GM13977 (cell line): ENCODE results near the gene KLK6.

Experiments
- DNase-seq: peaks from one replicate; pipeline ENCODE4 v3.0.0; 2012; ENCODE audit warnings: low spot score
- in situ Hi-C: fragments of 300-500 bp; cut with MboI; formaldehyde crosslinking; loops from one replicate; pipeline ENCODE4 v1.12.0; 2022; ENCODE audit warnings: low sequenced_read_pairs, low pct_unique_long_range_greater_than_20kb, mixed read lengths, inconsistent platforms; ENCODE audit not compliant: unreplicated experiment
- TF ChIP-seq, protein P1 (sequence below): IDR thresholded peaks from 2 replicates; pipeline ENCODE4 v1.5.1; 2012; ENCODE audit warnings: mild to moderate bottlenecking, control low read depth; ENCODE audit not compliant: insufficient read depth; ENCODE audit errors: extremely low read depth, missing control alignments

KLK6 gene

DNA sequence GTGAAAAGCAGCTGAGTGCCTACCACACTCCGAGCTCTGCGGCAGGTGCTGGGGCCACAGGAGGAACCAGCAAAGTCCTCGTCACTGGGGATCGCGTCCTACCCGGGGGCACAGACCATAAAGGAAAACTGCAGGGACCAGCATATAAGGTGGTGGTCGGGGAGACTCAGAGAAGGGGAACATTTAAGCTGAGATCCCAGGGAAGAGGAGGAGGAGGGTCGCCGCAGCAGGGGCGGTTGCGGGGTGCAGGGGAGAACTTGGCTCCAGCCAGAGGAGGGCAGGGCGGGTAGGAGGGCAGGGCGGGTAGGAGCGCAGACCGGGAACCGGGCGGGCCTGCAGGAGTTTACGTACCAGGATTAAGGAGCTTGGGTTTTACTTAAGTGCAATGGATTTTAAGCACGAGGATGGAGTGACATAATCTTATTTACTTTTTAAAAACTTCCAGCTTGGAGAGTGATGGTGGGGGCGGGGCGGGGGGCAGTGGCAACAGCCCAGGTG lies 57.2 kb downstream of the KLK6 start:
- in situ Hi-C loops = loop anchor here (10.0 kb wide), 1 partner anchor 117 kb away; the partner anchor contains the start of gene ACP4
- no peak for DNase-seq
- TF ChIP-seq, protein P1, sequence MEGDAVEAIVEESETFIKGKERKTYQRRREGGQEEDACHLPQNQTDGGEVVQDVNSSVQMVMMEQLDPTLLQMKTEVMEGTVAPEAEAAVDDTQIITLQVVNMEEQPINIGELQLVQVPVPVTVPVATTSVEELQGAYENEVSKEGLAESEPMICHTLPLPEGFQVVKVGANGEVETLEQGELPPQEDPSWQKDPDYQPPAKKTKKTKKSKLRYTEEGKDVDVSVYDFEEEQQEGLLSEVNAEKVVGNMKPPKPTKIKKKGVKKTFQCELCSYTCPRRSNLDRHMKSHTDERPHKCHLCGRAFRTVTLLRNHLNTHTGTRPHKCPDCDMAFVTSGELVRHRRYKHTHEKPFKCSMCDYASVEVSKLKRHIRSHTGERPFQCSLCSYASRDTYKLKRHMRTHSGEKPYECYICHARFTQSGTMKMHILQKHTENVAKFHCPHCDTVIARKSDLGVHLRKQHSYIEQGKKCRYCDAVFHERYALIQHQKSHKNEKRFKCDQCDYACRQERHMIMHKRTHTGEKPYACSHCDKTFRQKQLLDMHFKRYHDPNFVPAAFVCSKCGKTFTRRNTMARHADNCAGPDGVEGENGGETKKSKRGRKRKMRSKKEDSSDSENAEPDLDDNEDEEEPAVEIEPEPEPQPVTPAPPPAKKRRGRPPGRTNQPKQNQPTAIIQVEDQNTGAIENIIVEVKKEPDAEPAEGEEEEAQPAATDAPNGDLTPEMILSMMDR = no peak

DNA sequence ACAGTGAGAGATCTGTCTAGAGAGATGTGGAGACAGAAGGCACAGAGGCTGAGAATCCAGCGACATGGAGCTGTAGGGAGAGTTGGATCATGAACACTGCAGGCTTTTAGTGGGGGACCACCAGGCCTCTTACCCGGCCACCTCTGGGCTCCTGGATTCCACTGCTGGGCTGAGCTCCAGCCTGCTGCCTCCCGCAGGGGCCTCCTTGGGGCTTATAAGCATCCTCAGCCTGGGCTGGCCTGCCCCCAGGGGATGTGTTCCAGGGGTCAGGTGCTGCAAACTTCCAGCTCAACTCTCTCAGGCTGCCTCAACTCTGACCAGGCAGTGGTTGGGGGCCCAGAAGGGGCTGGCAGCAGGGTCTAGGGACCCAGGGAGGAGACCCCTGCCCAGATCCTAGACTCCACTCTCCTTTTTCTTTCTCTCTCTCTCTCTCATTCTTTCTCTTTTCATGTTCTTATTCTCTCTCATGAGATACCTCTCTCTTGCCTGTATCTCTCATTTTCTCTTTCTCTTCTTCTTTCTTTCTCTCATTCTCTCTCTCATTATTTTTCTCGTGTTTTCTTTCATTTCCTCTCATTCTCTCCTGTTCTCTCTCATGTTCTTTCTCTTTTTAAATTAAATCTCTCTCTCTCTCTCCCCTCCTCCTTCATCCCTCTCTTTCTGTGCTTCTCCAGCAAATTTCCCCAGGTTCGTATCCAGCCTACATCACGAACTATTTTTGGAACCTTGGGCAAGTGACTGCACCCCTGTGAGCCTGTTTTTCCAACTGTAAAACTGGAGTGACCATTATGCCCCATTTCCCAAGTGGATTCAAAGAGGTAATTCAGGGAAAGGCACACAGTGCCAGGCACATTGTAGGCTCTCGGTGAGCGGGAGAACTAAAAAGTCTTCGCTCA lies 57.9 kb downstream of the KLK6 start, which contains the start of gene KLK4:
KLK4 (minus strand) TSS at position 190 of the 896 bp plus-strand sequence. CDS start 657 bp downstream, outside the sequence.
- TF ChIP-seq, protein P1 = no peak
- in situ Hi-C loops = loop anchor here (10.0 kb wide), 1 partner anchor 117 kb away; the partner anchor contains the start of gene ACP4
- DNase-seq = no peak

DNA sequence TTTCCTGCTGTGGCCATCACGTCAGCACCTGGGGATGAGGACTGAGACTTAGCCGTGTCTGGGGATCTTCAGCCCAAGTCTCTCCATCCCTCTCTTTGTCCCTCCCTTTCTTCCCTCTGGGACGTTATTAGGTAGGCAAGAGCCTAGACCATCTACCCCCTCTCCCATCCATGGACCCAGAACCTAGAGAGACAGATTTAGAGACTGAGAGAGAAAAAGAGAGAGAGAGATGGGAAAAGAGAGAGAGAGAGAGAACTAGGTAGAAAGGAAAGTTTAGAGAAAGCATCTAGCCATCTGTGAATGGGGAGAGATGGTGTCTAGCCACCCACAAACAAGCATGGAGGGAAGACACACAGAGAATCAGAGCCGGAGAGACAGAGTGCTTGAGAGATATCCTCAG lies 58.7 kb downstream of the KLK6 start:
- in situ Hi-C loops = loop anchor here (10.0 kb wide), 1 partner anchor 116 kb away; the partner anchor contains the start of gene ACP4
- TF ChIP-seq, protein P1 = no peak
- DNase-seq = no peak

DNA sequence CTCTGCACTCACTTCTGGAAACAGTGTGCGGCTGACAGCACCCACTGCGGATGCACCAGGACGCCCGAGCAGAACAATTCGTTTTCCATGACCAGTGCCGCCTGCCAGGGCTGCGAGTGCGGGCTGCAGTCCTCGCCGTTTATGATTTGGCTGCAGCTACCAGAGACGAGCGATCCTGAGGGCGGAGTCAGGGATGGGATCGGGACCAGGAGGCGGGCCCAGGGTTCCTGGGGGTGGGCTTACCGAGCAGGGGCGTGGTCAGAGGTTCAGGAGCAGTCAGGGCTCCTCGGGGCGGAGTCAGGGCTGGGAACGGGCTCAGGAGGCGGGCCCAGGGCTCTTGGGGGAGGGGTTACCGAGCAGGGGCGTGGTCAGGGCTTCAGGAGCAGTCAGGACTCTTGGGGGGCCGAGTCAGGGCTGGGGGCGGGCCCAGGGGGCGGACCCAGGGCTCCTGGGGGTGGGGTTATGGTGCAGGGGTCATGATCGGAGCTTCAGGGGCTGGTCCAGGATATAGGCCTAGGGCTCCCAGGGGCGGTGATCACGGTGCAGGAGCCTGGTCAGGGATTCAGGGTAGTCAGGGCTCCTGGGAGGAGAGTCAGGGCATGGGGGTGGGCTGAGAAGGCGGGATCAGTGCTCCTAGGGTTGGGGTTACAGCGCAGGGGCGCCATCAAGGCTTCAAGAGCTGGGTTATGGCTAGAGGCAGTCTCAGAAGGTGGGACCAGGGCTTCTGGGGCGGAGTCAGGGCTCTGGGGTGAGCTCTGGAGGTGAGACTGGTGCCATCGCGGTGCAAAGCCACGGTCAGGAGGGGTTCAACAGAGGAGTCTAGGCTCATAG lies 59.9 kb downstream of the KLK6 start:
- peak; percentile 92 for DNase-seq
- TF ChIP-seq, protein P1 = no peak
- in situ Hi-C loops = loop anchor here (10.0 kb wide), 1 partner anchor 115 kb away; the partner anchor contains the start of gene ACP4
